Measurements from ENCODE around the gene GNPTAB.

DNA sequence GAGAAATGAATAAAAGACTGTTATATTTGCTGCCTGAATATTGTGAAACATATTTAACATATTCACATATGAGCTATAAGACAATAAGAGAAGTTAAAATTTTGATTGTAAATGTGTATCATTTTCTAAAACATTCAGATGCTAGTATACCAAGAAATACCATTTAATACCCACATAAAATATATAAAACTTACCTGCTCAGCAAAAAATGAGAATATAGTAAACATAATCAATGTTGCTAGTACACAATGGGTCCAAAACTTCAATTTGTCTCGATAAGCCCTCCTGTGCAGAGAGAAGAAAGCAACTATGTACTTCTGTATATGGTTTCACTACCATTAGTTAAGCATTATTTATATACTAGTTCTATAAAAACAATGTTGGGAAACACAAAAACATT lies 81.9 kb downstream of the GNPTAB start:
- TF ChIP-seq CTCF (IDR thresholded peaks at IDR 0.05): no peak
- no peak for TF ChIP-seq POLR2A (IDR thresholded peaks at IDR 0.05)
